ENCODE measurements around the gene OSBPL2.
A peak's percentile ranks its signal among the peaks of the same experiment; 100 is the strongest.

The OSBPL2 gene

GRCh38 chr20:62302341-62303061 lies 64.2 kb downstream of the OSBPL2 start, which contains the start of gene ADRM1:
ADRM1 (plus strand) TSS chr20:62302997; CDS start chr20:62303569, 572 bp downstream.
- DNase-seq = peak; percentile 98
- Histone ChIP-seq H3K9ac (ENCODE audit: low read length) (peak within 1 kb of the TSS; percentile 97), H3K4me3 (ENCODE audit: low read length) (peak within 1 kb of the TSS; percentile 76), H4K5ac (ENCODE audit: low read length) (no peak within 1 kb of the TSS), H3K79me2 (ENCODE audit: control insufficient read depth, insufficient read depth, low read length) (peaks cover 33% of the 10 kb centered on the region), H2BK5ac (ENCODE audit: low read length) (peak within 1 kb of the TSS; percentile 98), H3K79me1 (ENCODE audit: low read length) (peaks cover 4% of the 10 kb centered on the region), H2BK15ac (replicated peaks; ENCODE audit: low read depth) (peak within 1 kb of the TSS; percentile 78), H3K18ac (ENCODE audit: low read length) (peak within 1 kb of the TSS; percentile 96), H2BK120ac (ENCODE audit: low read depth, low read length) (peak within 1 kb of the TSS; percentile 63), H3K4me1 (ENCODE audit: control insufficient read depth, low read depth, low read length) (peaks cover 2% of the 10 kb centered on the region), H3K4ac (ENCODE audit: low read depth, low read length) (peak within 1 kb of the TSS; percentile 95), H3K56ac (ENCODE audit: low read length) (peak within 1 kb of the TSS; percentile 100), H3K27me3 (ENCODE audit: insufficient read depth, low read length, poor library complexity) (no peaks in the 10 kb centered on the region), H3K23ac (ENCODE audit: low read length) (peak within 1 kb of the TSS; percentile 98), H3K27ac (ENCODE audit: low read depth, low read length) (peak within 1 kb of the TSS; percentile 99), H3K4me2 (ENCODE audit: low read length) (peak within 1 kb of the TSS; percentile 97), H3K36me3 (ENCODE audit: control insufficient read depth, insufficient read depth, low read length) (peaks cover 10% of the 10 kb centered on the region), H4K8ac (ENCODE audit: low read depth, low read length) (peak within 1 kb of the TSS; percentile 39), H2AK5ac (ENCODE audit: low read length) (no peak within 1 kb of the TSS)
- WGBS (ENCODE audit: extremely low coverage, insufficient coverage, low lambda C conversion rate) = no CpG with 5 or more reads among the region's 81 CpGs

GRCh38 chr20:62303062-62303339 lies 64.7 kb downstream of the OSBPL2 start:
- no peaks in the 10 kb centered on the region for H3K27me3 ChIP-seq (ENCODE audit: insufficient read depth, low read length, poor library complexity)
- WGBS (ENCODE audit: extremely low coverage, insufficient coverage, low lambda C conversion rate) = no CpG with 5 or more reads among the region's 39 CpGs
- H3K4me1 ChIP-seq (ENCODE audit: control insufficient read depth, low read depth, low read length) = peaks cover 2% of the 10 kb centered on the region
- peak overlapping the region; percentile 97 for H3K9ac ChIP-seq (ENCODE audit: low read length)
- no peak overlapping the region for H3K4me2 ChIP-seq (ENCODE audit: low read length)
- peaks cover 15% of the 10 kb centered on the region for H3K36me3 ChIP-seq (ENCODE audit: control insufficient read depth, insufficient read depth, low read length)
- no peak overlapping the region for H4K5ac ChIP-seq (ENCODE audit: low read length)
- H3K4me3 ChIP-seq (ENCODE audit: low read length) = peak overlapping the region; percentile 47
- H3K23ac ChIP-seq (ENCODE audit: low read length) = peak overlapping the region; percentile 98
- no peak overlapping the region for H2BK5ac ChIP-seq (ENCODE audit: low read length)
- H3K27ac ChIP-seq (ENCODE audit: low read depth, low read length) = no peak overlapping the region
- H3K4ac ChIP-seq (ENCODE audit: low read depth, low read length) = peak overlapping the region; percentile 95
- no peak overlapping the region for H2BK15ac ChIP-seq (replicated peaks; ENCODE audit: low read depth)
- H3K56ac ChIP-seq (ENCODE audit: low read length) = peak overlapping the region; percentile 99
- no peak overlapping the region for H4K8ac ChIP-seq (ENCODE audit: low read depth, low read length)
- no peak for DNase-seq
- H3K79me1 ChIP-seq (ENCODE audit: low read length) = peaks cover 4% of the 10 kb centered on the region
- H2AK5ac ChIP-seq (ENCODE audit: low read length) = no peak overlapping the region
- no peak overlapping the region for H2BK120ac ChIP-seq (ENCODE audit: low read depth, low read length)
- H3K79me2 ChIP-seq (ENCODE audit: control insufficient read depth, insufficient read depth, low read length) = peaks cover 33% of the 10 kb centered on the region
- H3K18ac ChIP-seq (ENCODE audit: low read length) = peak overlapping the region; percentile 86

- Histone ChIP-seq H3K18ac (ENCODE audit: low read length) (peak overlapping the region; percentile 86), H3K56ac (ENCODE audit: low read length) (peak overlapping the region; percentile 99), H3K9ac (ENCODE audit: low read length) (peak overlapping the region; percentile 97), H3K4me1 (ENCODE audit: control insufficient read depth, low read depth, low read length) (peaks cover 2% of the 10 kb centered on the region), H3K4me2 (ENCODE audit: low read length) (peak overlapping the region; percentile 91), H2BK15ac (replicated peaks; ENCODE audit: low read depth) (no peak overlapping the region), H3K27me3 (ENCODE audit: insufficient read depth, low read length, poor library complexity) (no peaks in the 10 kb centered on the region), H2AK5ac (ENCODE audit: low read length) (no peak overlapping the region), H2BK120ac (ENCODE audit: low read depth, low read length) (no peak overlapping the region), H3K79me1 (ENCODE audit: low read length) (peaks cover 4% of the 10 kb centered on the region), H4K5ac (ENCODE audit: low read length) (no peak overlapping the region), H3K36me3 (ENCODE audit: control insufficient read depth, insufficient read depth, low read length) (peaks cover 20% of the 10 kb centered on the region), H3K27ac (ENCODE audit: low read depth, low read length) (no peak overlapping the region), H3K23ac (ENCODE audit: low read length) (peak overlapping the region; percentile 98), H2BK5ac (ENCODE audit: low read length) (peak overlapping the region; percentile 59), H3K4me3 (ENCODE audit: low read length) (peak overlapping the region; percentile 47), H3K4ac (ENCODE audit: low read depth, low read length) (peak overlapping the region; percentile 95), H3K79me2 (ENCODE audit: control insufficient read depth, insufficient read depth, low read length) (peaks cover 33% of the 10 kb centered on the region), H4K8ac (ENCODE audit: low read depth, low read length) (no peak overlapping the region)
- no CpG with 5 or more reads among the region's 66 CpGs for WGBS (ENCODE audit: extremely low coverage, insufficient coverage, low lambda C conversion rate)
- DNase-seq = peak; percentile 40
Observed at GRCh38 chr20:62303340-62304226, 65.3 kb downstream of the OSBPL2 start.

- Histone ChIP-seq H3K18ac (ENCODE audit: low read length) (no peak overlapping the region), H3K23ac (ENCODE audit: low read length) (peak overlapping the region; percentile 45), H2BK15ac (replicated peaks; ENCODE audit: low read depth) (no peak overlapping the region), H2AK5ac (ENCODE audit: low read length) (no peak overlapping the region), H3K56ac (ENCODE audit: low read length) (peak overlapping the region; percentile 99), H3K9ac (ENCODE audit: low read length) (peak overlapping the region; percentile 97), H3K36me3 (ENCODE audit: control insufficient read depth, insufficient read depth, low read length) (peaks cover 24% of the 10 kb centered on the region), H3K4me2 (ENCODE audit: low read length) (peak overlapping the region; percentile 91), H3K79me1 (ENCODE audit: low read length) (peaks cover 4% of the 10 kb centered on the region), H3K27ac (ENCODE audit: low read depth, low read length) (no peak overlapping the region), H2BK5ac (ENCODE audit: low read length) (no peak overlapping the region), H3K4me3 (ENCODE audit: low read length) (peak overlapping the region; percentile 15), H3K4me1 (ENCODE audit: control insufficient read depth, low read depth, low read length) (peaks cover 2% of the 10 kb centered on the region), H4K8ac (ENCODE audit: low read depth, low read length) (no peak overlapping the region), H3K27me3 (ENCODE audit: insufficient read depth, low read length, poor library complexity) (no peaks in the 10 kb centered on the region), H3K79me2 (ENCODE audit: control insufficient read depth, insufficient read depth, low read length) (peaks cover 33% of the 10 kb centered on the region), H3K4ac (ENCODE audit: low read depth, low read length) (no peak overlapping the region), H2BK120ac (ENCODE audit: low read depth, low read length) (no peak overlapping the region), H4K5ac (ENCODE audit: low read length) (no peak overlapping the region)
- DNase-seq = no peak
- WGBS (ENCODE audit: extremely low coverage, insufficient coverage, low lambda C conversion rate) = no CpG with 5 or more reads among the region's 29 CpGs
Observed at GRCh38 chr20:62304331-62305148, 66.2 kb downstream of the OSBPL2 start.

- H4K8ac ChIP-seq (ENCODE audit: low read depth, low read length) = no peak overlapping the region
- H3K9ac ChIP-seq (ENCODE audit: low read length) = peak overlapping the region; percentile 97
- no peak overlapping the region for H2BK15ac ChIP-seq (replicated peaks; ENCODE audit: low read depth)
- H4K5ac ChIP-seq (ENCODE audit: low read length) = no peak overlapping the region
- H2BK120ac ChIP-seq (ENCODE audit: low read depth, low read length) = no peak overlapping the region
- H3K23ac ChIP-seq (ENCODE audit: low read length) = no peak overlapping the region
- H3K79me2 ChIP-seq (ENCODE audit: control insufficient read depth, insufficient read depth, low read length) = peaks cover 33% of the 10 kb centered on the region
- peaks cover 24% of the 10 kb centered on the region for H3K36me3 ChIP-seq (ENCODE audit: control insufficient read depth, insufficient read depth, low read length)
- no peak overlapping the region for H3K4me2 ChIP-seq (ENCODE audit: low read length)
- no CpG with 5 or more reads among the region's 18 CpGs for WGBS (ENCODE audit: extremely low coverage, insufficient coverage, low lambda C conversion rate)
- no peak overlapping the region for H3K27ac ChIP-seq (ENCODE audit: low read depth, low read length)
- H3K4ac ChIP-seq (ENCODE audit: low read depth, low read length) = no peak overlapping the region
- H2BK5ac ChIP-seq (ENCODE audit: low read length) = no peak overlapping the region
- peaks cover 2% of the 10 kb centered on the region for H3K4me1 ChIP-seq (ENCODE audit: control insufficient read depth, low read depth, low read length)
- no peak overlapping the region for H2AK5ac ChIP-seq (ENCODE audit: low read length)
- H3K27me3 ChIP-seq (ENCODE audit: insufficient read depth, low read length, poor library complexity) = no peaks in the 10 kb centered on the region
- H3K79me1 ChIP-seq (ENCODE audit: low read length) = peaks cover 4% of the 10 kb centered on the region
- no peak overlapping the region for H3K4me3 ChIP-seq (ENCODE audit: low read length)
- no peak overlapping the region for H3K56ac ChIP-seq (ENCODE audit: low read length)
- no peak overlapping the region for H3K18ac ChIP-seq (ENCODE audit: low read length)
- DNase-seq = peak; percentile 24
Observed at GRCh38 chr20:62305149-62305764, 66.9 kb downstream of the OSBPL2 start.
